ENCODE measurements around the gene PRKN.

Gene PRKN

GRCh38 chr6:161440299-161440698 is 1287.3 kb downstream of the PRKN start:
- in situ Hi-C loops (cut with MboI; ENCODE audit: low pct_unique_long_range_greater_than_20kb, low sequenced_read_pairs, unreplicated experiment): no loop called here
- TF ChIP-seq CTCF (IDR thresholded peaks at IDR 0.05; ENCODE audit: extremely low read depth, insufficient read depth, missing control alignments): no peak
- no peak for DNase-seq (ENCODE audit: low spot score)

GRCh38 chr6:161439093-161439492 is 1288.5 kb downstream of the PRKN start:
- in situ Hi-C loops (cut with MboI; ENCODE audit: low pct_unique_long_range_greater_than_20kb, low sequenced_read_pairs, unreplicated experiment): no loop called here
- DNase-seq (ENCODE audit: low spot score): no peak
- TF ChIP-seq CTCF (IDR thresholded peaks at IDR 0.05; ENCODE audit: extremely low read depth, insufficient read depth, missing control alignments): no peak

- in situ Hi-C loops (cut with MboI; ENCODE audit: low pct_unique_long_range_greater_than_20kb, low sequenced_read_pairs, unreplicated experiment): no loop called here
- TF ChIP-seq CTCF (IDR thresholded peaks at IDR 0.05; ENCODE audit: extremely low read depth, insufficient read depth, missing control alignments): no peak
- DNase-seq (ENCODE audit: low spot score): no peak
Observed at GRCh38 chr6:161438430-161439030, 1289.0 kb downstream of the PRKN start.

- DNase-seq (ENCODE audit: low spot score): no peak
- TF ChIP-seq CTCF (IDR thresholded peaks at IDR 0.05; ENCODE audit: extremely low read depth, insufficient read depth, missing control alignments): no peak
- in situ Hi-C loops (cut with MboI; ENCODE audit: low pct_unique_long_range_greater_than_20kb, low sequenced_read_pairs, unreplicated experiment): no loop called here
Observed at GRCh38 chr6:161437851-161438250, 1289.7 kb downstream of the PRKN start.

GRCh38 chr6:161436106-161436876 is 1291.3 kb downstream of the PRKN start:
- no peak for TF ChIP-seq CTCF (IDR thresholded peaks at IDR 0.05; ENCODE audit: extremely low read depth, insufficient read depth, missing control alignments)
- DNase-seq (ENCODE audit: low spot score): no peak
- in situ Hi-C loops (cut with MboI; ENCODE audit: low pct_unique_long_range_greater_than_20kb, low sequenced_read_pairs, unreplicated experiment): no loop called here

- DNase-seq (ENCODE audit: low spot score): no peak
- no peak for TF ChIP-seq CTCF (IDR thresholded peaks at IDR 0.05; ENCODE audit: extremely low read depth, insufficient read depth, missing control alignments)
Observed at GRCh38 chr6:161435748-161436070, 1291.9 kb downstream of the PRKN start.

More at GRCh38 chr6:161435748-161436070, 1291.9 kb downstream of the PRKN start:
- in situ Hi-C loops (cut with MboI; ENCODE audit: low pct_unique_long_range_greater_than_20kb, low sequenced_read_pairs, unreplicated experiment): no loop called here
